Activated CD8-positive, alpha-beta T cell treated with anti-CD3 and anti-CD28 coated beads for 36 hours (primary cell): Measurements from ENCODE around the gene EML1. TPM values are rescaled to one million over a fixed set of nuclear protein-coding genes. Genes with fewer than 3 reads are reported as not detected.
"Not testable (repeated sequence)": the region's sequence is repeated elsewhere in the genome, so short reads cannot be mapped to it uniquely, and the experiment has no call there.

Experiments
- ATAC-seq: fragments of 200-7000 bp; cut with Tn5 transposase; one replicate; pipeline ENCODE4 v1.10.0; 2021; ENCODE audit warnings: mild to moderate bottlenecking, moderate library complexity
- CTCF ChIA-PET: fragments of 350-600 bp; sonication (Branson Sonifier 250); formaldehyde crosslinking; loops from one replicate; lab custom pipeline; 2021; ENCODE audit warnings: antibody characterized with exemption; lab: Charles Lee
- POLR2A ChIA-PET: fragments of 350-600 bp; sonication (Branson Sonifier 250); formaldehyde crosslinking; loops from one replicate; lab custom pipeline; 2021; ENCODE audit warnings: antibody characterized with exemption; lab: Charles Lee
- DNase-seq: peaks from one replicate; pipeline ENCODE4 v3.0.0-alpha.2; 2020
- H3K27ac Mint-ChIP-seq: one replicate; pipeline ENCODE4 v1.8.0; 2021; ENCODE audit warnings: mild to moderate bottlenecking, mixed read lengths
- H3K27me3 Mint-ChIP-seq: one replicate; pipeline ENCODE4 v1.8.0; 2021; ENCODE audit warnings: mixed read lengths
- H3K36me3 Mint-ChIP-seq: one replicate; pipeline ENCODE4 v1.8.0; 2021; ENCODE audit warnings: low read depth, mixed read lengths
- H3K4me1 Mint-ChIP-seq: one replicate; pipeline ENCODE4 v1.8.0; 2021; ENCODE audit warnings: low read depth, mixed read lengths
- H3K4me3 Mint-ChIP-seq: one replicate; pipeline ENCODE4 v1.8.0; 2021; ENCODE audit warnings: mild to moderate bottlenecking, moderate library complexity, mixed read lengths
- H3K9me3 Mint-ChIP-seq: one replicate; pipeline ENCODE4 v1.8.0; 2021; ENCODE audit warnings: mixed read lengths
- CTCF ChIP-seq: fragments of 200-600 bp; IDR thresholded peaks from one replicate; pipeline ENCODE4 v1.8.0; 2022; ENCODE audit warnings: antibody characterized with exemption, mild to moderate bottlenecking
- intact Hi-C: fragments of 100-400 bp; cut with micrococcal nuclease; formaldehyde crosslinking; loops from one replicate; pipeline ENCODE4 v1.10.0; 2022
- total RNA-seq, 2 experiments: library from RNA; stranded (reverse); gene quantifications; one replicate each; pipeline ENCODE4 v1.2.3, GENCODE V29; 2021

EML1 gene
- total RNA-seq, 2 experiments from 2014 or later = 0.56 to 0.70 TPM

- Mint-ChIP-seq H3K4me3 (peak overlapping the region; percentile 43), H3K27ac (no peak overlapping the region)
- CTCF ChIA-PET = interaction anchor here (0.7 to 4.1 kb wide), 32 partner anchors 8 to 231 kb away, joined by 3 to 37 read pairs (median 4); no protein-coding TSS in a partner anchor
These were observed 153.7 kb downstream of the EML1 start for GRCh38 chr14:99946652-99947489.

GRCh38 chr14:99947695-99948094 is 154.5 kb downstream of the EML1 start:
- CTCF ChIA-PET = interaction anchor here (1.0 to 4.1 kb wide), 16 partner anchors 7 to 217 kb away, joined by 3 to 37 read pairs (median 6); no protein-coding TSS in a partner anchor
- H3K9me3 Mint-ChIP-seq = peaks cover under 1% of the 10 kb centered on the region
- no peak overlapping the region for H3K27ac Mint-ChIP-seq
- no peak for ATAC-seq
- POLR2A ChIA-PET = interaction anchor here (1.0 kb wide), 1 partner anchor 288 kb away, joined by 3 read pairs; no protein-coding TSS in a partner anchor
- no peak for TF ChIP-seq CTCF
- DNase-seq = no peak
- peaks cover 16% of the 10 kb centered on the region for H3K27me3 Mint-ChIP-seq
- peaks cover 10% of the 10 kb centered on the region for H3K4me1 Mint-ChIP-seq
- intact Hi-C loops = no loop called here
- no peak overlapping the region for H3K4me3 Mint-ChIP-seq
- peaks cover under 1% of the 10 kb centered on the region for H3K36me3 Mint-ChIP-seq

More at GRCh38 chr14:99946652-99947489, 153.7 kb downstream of the EML1 start:
- peaks cover 10% of the 10 kb centered on the region for H3K4me1 Mint-ChIP-seq
- H3K9me3 Mint-ChIP-seq = no peaks in the 10 kb centered on the region
- peaks cover 16% of the 10 kb centered on the region for H3K27me3 Mint-ChIP-seq
- intact Hi-C loops = no loop called here
- H3K36me3 Mint-ChIP-seq = no peaks in the 10 kb centered on the region
- peak; percentile 83 for ATAC-seq
- DNase-seq = peak; percentile 56
- TF ChIP-seq CTCF = peak; percentile 95
- POLR2A ChIA-PET = interaction anchor here (1.0 kb wide), 1 partner anchor 289 kb away, joined by 3 read pairs; no protein-coding TSS in a partner anchor

- POLR2A ChIA-PET, DNase-seq, H3K36me3 Mint-ChIP-seq, CTCF ChIA-PET, H3K27ac Mint-ChIP-seq, ATAC-seq, intact Hi-C loops, H3K4me3 Mint-ChIP-seq, H3K9me3 Mint-ChIP-seq: not testable (repeated sequence)
- peaks cover 10% of the 10 kb centered on the region for H3K4me1 Mint-ChIP-seq
- peaks cover 16% of the 10 kb centered on the region for H3K27me3 Mint-ChIP-seq
These were observed 156.0 kb downstream of the EML1 start for GRCh38 chr14:99949011-99949732.

- DNase-seq (no peak), ATAC-seq (no peak)
- Mint-ChIP-seq H3K27me3 (peaks cover 18% of the 10 kb centered on the region), H3K9me3 (peaks cover 5% of the 10 kb centered on the region), H3K4me3 (no peak overlapping the region), H3K27ac (no peak overlapping the region), H3K36me3 (peaks cover 2% of the 10 kb centered on the region), H3K4me1 (peaks cover 10% of the 10 kb centered on the region)
- ChIA-PET CTCF (no interaction called here), POLR2A (no interaction called here)
- intact Hi-C loops = no loop called here
- TF ChIP-seq CTCF = no peak
These were observed 157.0 kb downstream of the EML1 start for GRCh38 chr14:99950181-99950580.

- TF ChIP-seq CTCF = no peak
- peaks cover 9% of the 10 kb centered on the region for H3K4me1 Mint-ChIP-seq
- CTCF ChIA-PET = no interaction called here
- intact Hi-C loops = no loop called here
- no peak overlapping the region for H3K4me3 Mint-ChIP-seq
- peaks cover 17% of the 10 kb centered on the region for H3K27me3 Mint-ChIP-seq
- DNase-seq = no peak
- H3K36me3 Mint-ChIP-seq = peaks cover 2% of the 10 kb centered on the region
- peaks cover 5% of the 10 kb centered on the region for H3K9me3 Mint-ChIP-seq
- POLR2A ChIA-PET = no interaction called here
- ATAC-seq = no peak
- H3K27ac Mint-ChIP-seq = no peak overlapping the region
These were observed 157.9 kb downstream of the EML1 start for GRCh38 chr14:99951085-99951484.
